Astrocyte of the spinal cord (primary cell): Measurements from ENCODE around the gene NUCB2.

Source experiments
- DNase-seq: peaks from one replicate; pipeline ENCODE4 v3.0.0; 2011; ENCODE audit warnings: low read depth, low spot score
- H3K4me3 ChIP-seq: 2 replicates; pipeline ENCODE4 v1.5.1; 2011; ENCODE audit warnings: low read depth, mild to moderate bottlenecking, low read length, moderate library complexity
- in situ Hi-C: cut with HindIII; loops from 2 replicates; pipeline ENCODE4 v1.10.0; 2017; ENCODE audit warnings: low sequenced_read_pairs
- TF ChIP-seq, protein P1 (sequence below): IDR thresholded peaks from 2 replicates; pipeline ENCODE4 v1.5.1; 2012; ENCODE audit warnings: low read depth, mild to moderate bottlenecking, low read length, inconsistent platforms

Gene NUCB2

DNA sequence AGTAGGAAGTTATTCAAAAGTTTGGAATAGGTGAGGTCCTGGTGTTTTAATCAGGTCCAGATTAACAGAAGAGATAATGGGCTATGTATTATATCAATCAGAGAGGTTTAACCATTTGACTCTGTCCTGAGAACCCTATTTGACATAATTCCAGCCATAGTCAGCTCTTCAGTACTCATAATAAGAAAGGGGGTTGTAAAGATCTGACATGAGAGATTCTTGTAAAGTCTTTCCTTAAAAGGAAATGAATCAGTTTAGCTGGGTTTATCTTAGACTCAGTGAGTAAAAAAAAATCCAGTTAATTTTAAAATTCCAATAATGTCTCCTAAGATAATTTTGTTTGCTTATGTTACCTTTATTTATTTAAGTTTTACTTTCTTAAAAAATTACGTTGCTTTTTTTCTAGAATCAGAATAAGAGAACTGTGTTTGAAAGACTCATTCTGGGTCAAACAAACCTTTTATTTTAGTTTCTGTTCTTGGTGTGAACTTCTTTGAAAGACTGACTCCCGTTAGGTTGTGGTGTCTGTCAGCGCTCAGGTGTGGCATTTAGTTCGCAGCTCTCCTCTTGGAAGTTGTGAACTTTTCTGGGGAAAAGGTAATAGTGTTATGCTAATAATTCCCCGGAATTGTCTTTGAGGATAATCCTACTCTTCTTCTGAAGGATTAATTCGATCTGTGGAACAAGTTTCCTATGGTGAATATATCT is 20.5 kb downstream of the NUCB2 start:
- no peak overlapping the region for H3K4me3 ChIP-seq
- in situ Hi-C loops, result no loop called here
- TF ChIP-seq, protein P1, sequence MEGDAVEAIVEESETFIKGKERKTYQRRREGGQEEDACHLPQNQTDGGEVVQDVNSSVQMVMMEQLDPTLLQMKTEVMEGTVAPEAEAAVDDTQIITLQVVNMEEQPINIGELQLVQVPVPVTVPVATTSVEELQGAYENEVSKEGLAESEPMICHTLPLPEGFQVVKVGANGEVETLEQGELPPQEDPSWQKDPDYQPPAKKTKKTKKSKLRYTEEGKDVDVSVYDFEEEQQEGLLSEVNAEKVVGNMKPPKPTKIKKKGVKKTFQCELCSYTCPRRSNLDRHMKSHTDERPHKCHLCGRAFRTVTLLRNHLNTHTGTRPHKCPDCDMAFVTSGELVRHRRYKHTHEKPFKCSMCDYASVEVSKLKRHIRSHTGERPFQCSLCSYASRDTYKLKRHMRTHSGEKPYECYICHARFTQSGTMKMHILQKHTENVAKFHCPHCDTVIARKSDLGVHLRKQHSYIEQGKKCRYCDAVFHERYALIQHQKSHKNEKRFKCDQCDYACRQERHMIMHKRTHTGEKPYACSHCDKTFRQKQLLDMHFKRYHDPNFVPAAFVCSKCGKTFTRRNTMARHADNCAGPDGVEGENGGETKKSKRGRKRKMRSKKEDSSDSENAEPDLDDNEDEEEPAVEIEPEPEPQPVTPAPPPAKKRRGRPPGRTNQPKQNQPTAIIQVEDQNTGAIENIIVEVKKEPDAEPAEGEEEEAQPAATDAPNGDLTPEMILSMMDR, result no peak
- DNase-seq, result no peak

DNA sequence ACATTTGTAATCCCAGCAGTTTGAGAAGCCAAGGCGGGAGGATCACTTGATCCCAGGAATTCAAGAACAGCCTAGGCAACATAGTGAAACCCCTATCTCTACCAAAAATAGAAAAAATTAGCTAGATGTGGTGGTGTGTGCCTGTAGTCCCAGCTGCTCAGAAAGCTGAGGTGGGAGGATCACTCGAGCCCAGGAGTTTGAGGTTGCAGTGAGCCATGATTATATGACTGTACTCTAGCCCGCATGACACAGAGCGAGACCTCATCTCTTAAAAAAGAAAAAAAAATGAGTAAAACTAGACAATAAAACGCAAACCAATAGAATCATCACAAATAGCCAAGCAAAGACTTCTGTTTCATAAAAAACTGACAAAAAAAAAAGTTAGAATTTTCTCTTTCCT is 21.8 kb downstream of the NUCB2 start:
- H3K4me3 ChIP-seq, result no peak overlapping the region
- in situ Hi-C loops, result no loop called here
- TF ChIP-seq, protein P1, result no peak
- DNase-seq, result no peak

DNA sequence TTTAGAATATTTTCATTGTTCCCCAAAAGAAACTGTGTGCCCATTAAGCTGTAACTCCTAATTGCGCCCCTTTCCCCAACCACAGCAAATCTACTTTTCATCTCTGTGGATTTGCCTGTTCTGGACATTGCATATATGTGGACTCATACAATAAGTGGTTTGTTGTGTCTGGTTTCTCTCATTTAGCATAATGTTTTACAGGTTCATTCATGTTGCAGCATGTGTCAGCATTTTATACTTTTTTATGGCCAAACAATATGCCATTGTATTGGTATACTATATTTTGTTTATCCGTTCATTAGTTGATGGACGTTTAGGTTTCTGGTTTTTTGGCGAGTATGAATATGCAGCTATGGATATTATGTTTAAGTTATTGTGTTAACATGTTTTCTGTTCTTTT is 23.8 kb downstream of the NUCB2 start:
- DNase-seq, result no peak
- in situ Hi-C loops, result no loop called here
- no peak overlapping the region for H3K4me3 ChIP-seq
- TF ChIP-seq, protein P1, result no peak

DNA sequence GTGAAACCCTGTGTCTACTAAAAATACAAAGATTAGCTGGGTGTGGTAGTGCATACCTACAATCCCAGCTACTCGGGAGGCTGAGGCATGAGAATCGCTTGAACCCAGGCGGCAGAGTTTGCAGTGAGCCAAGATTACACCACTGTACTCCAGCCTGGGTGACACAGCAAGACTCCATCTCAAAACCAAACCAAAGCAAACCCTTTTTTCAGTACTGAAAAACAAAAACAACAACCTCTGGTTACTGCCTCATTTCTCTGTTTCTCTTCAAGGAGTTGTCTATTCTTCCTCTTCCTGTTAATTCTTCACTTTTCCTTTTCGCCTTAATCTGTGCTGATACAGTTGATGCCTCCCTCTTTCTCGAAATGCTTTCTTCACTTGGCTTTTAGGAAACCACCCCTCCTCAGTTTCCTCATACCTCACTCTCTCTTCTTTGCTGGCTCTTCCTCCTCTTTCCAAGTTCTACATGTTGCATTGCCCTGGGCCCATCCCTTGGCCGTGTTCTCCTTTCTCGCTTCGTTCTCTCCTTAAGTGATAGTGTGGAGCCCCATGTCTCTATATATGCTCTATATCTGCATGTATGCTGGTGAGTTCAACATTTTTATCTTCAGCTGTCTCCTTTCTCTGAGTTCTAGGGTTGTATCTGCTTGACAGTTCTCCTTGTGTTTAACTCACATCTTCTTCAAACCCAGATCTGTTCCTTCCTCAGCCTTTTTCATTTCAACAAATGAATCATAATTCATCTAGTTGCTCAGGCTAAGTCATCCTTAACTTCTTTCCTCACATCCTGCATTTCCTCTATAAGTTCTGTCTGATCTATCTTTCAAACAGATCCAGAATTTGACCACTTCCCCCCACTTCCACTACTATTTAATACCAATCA is 37.1 kb downstream of the NUCB2 start:
- no peak overlapping the region for H3K4me3 ChIP-seq
- TF ChIP-seq, protein P1, result no peak
- no peak for DNase-seq
- in situ Hi-C loops, result no loop called here

DNA sequence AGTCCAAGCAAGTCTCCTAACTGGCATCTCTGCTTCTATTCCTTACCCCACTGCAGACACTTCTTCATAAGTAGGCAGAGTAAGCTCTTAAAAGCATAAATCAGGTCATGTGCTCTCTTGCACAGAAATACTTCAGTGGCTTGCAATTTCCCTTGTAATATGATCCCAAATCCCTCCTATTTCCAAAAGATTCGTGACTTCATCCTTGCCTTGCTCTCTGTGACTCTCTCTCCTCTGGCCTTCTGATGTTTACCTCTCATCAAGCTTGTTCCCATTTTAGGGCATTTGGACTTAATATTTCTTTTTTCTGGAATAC is 37.7 kb downstream of the NUCB2 start:
- in situ Hi-C loops, result no loop called here
- peak; percentile 78 for DNase-seq
- TF ChIP-seq, protein P1, result no peak
- no peak overlapping the region for H3K4me3 ChIP-seq

DNA sequence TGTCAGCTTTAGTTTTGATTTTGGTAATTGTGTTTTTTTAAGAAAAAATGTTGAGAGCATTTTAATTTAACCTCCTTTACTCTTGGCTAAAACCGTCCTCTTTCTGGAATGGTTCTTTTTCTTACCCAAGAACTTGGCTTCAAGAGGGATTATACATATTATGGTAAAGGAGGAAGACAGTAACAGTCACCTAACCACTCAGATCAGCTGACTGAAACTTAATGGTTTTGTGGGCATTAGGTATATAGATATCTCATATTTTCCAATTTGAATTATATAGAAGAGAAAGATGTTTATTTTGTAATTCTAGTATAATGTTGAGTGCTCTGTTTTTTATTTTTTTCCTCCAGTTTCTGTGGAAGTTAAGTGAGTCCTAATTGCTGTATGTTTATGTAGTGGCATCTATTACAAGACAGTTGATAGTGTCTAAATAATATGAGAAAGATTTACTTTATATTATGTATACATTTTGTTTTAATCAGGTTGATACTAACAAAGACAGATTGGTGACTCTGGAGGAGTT is 38.4 kb downstream of the NUCB2 start:
- DNase-seq, result no peak
- in situ Hi-C loops, result no loop called here
- TF ChIP-seq, protein P1, result no peak
- H3K4me3 ChIP-seq, result no peak overlapping the region
